Stimulated activated CD4-positive, alpha-beta T cell treated with anti-CD3 and anti-CD28 coated beads, Interleukin-4, amount 100 ng/mL, for 1 hour (primary cell): ENCODE measurements around the gene NCOA6.
"Not testable (repeated sequence)": the region's sequence is repeated elsewhere in the genome, so short reads cannot be mapped to it uniquely, and the experiment has no call there.

Source experiments
- DNase-seq: peaks from one replicate; pipeline ENCODE4 v3.0.0-alpha.2; 2020

The NCOA6 gene

GRCh38 chr20:34824806-34825529 is 483 bp downstream of the NCOA6 start:
- DNase-seq: peak; percentile 71

GRCh38 chr20:34824452-34824805 is 1.0 kb downstream of the NCOA6 start:
- peak; percentile 75 for DNase-seq

DNA sequence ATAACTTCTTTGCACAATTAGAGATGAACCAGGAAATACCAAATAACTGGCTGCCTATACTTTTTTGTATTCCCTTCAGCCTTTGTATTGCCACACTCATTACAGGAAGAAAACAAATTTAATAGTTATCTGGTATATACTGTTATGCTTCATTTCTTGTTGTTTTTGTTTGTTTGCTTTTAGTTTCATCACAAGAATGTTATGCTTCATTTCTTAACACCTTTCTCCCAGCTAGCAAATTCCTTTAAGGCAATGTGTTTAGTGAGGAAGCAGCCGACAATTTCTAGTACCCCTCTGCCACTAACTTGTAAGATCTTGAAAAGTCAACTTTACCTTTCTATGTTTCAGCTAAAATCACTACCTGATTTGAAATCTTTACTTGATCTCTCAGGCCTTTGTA is 1.4 kb downstream of the NCOA6 start:
- DNase-seq: no peak

GRCh38 chr20:34820805-34821578 is 4.5 kb downstream of the NCOA6 start:
- DNase-seq: no peak

DNA sequence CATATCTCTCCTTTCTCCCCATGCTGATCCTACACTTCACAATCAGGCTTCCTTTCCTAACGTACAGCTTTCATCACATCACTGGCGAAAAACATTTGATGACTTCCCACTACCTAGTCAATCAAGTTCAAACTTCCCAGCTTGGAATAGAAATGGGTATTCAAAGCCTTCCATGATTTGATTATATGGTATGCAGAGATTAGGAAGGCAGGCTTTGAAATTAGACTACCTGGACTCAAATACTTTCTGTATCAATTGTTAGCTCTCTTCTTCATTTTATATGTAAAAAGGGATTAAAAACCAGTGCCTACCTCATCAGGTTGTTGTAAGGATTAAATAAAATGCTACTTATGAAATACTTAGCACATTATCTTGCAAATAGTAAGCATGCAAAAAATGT is 7.7 kb downstream of the NCOA6 start:
- no peak for DNase-seq

DNA sequence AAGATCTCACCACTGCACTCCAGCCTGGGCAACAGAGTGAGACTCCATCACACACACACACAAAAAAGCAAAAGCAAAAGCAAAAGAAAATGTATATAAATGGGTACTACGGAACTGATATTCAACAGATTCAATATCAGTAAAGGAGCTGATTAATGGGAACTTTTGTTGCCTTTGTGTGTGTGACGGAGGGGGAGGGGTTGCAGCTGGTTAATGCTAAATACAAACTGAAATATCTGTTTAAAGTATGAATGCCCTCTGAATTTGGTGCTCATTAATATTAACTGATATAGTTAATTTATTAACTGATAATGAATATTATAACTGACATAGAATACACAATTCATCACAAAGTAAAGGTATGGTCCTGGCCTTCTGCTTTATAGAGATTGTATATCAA is 8.4 kb downstream of the NCOA6 start:
- no peak for DNase-seq

DNA sequence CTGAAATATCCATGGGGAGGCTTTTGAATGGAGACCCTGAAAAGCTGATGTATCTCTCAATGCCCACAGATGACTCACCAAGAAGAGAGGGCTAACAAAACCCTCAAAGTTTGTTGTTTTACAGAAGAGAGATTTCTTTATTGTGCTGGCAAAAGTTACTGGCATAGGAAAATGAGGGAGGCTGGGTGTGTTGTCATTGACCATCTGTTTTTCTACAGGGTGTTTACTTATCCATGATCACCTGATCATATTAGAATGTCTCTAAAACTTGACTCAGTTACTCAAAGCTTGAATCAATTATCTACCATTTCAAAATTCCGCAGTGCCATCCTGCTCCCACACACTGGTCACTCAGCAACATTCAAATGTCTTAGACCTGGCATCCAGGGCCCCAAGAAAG is 9.8 kb downstream of the NCOA6 start:
- DNase-seq: no peak

DNA sequence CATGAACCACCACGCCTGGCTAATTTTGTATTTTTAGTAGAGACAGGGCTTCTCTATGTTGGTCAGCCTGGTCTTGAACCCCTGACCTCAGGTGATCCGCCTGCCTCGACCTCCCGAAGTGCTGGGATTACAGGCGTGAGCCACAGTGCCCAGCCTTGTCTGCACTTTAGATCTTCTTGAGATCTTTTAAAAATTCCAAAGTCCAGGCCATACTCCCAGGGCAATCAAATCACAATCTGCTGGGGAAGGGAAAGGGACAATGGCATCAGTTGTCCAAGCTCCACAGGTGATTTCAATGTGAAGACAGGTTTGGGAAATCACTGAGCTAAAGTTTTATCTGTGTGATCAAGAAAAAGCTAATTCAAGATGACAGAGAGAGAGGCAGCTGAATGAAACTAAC is 16.9 kb downstream of the NCOA6 start:
- no peak for DNase-seq

DNA sequence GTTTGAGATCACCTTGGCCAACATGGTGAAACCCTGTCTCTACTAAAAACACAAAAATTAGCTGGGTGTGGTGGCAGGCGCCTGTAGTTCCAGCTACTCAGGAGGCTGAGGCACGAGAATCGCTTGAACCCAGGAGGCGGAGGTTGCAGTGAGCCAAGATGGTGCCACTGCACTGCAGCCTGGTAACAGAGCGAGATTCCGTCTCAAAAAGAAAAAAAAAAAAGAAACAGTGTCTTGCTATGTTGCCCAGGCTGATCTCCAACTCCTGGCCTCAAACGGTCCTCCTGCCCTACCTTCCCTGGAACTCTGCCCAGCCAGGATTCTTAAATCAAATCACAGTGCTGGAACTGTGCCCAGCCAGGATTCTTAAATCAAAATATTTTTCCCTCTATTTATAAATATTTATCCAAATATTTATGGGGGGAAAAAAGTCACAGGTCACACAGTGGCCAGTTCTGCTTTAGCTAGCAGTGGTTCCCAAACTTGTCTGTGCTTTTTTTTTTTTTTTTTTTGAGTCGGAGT is 17.4 kb downstream of the NCOA6 start:
- not testable (repeated sequence) for DNase-seq

DNA sequence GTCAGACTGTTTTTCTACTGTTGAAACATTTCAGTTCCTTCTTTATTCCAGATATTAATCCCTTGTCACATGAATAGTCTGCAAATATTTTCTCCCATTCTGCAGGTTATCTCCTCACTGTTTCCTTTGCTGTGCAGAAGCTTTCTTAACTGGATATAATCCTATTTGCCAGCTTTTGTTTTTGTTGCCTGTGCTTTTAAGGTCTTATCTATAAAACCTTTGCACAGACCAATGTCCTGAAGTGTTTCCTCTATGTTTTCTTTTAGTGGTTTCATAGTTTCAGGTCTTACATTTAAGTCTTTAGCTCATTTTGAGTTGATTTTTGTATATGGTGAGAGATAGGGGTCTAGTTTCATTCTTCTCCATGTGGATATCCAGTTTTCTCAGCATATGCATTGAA is 19.2 kb downstream of the NCOA6 start:
- DNase-seq: no peak

- DNase-seq: no peak
These were observed 26.6 kb downstream of the NCOA6 start for GRCh38 chr20:34798871-34799270.

GRCh38 chr20:34798328-34798727 is 27.1 kb downstream of the NCOA6 start:
- DNase-seq: no peak

GRCh38 chr20:34797012-34797995 is 28.1 kb downstream of the NCOA6 start:
- DNase-seq: no peak

DNA sequence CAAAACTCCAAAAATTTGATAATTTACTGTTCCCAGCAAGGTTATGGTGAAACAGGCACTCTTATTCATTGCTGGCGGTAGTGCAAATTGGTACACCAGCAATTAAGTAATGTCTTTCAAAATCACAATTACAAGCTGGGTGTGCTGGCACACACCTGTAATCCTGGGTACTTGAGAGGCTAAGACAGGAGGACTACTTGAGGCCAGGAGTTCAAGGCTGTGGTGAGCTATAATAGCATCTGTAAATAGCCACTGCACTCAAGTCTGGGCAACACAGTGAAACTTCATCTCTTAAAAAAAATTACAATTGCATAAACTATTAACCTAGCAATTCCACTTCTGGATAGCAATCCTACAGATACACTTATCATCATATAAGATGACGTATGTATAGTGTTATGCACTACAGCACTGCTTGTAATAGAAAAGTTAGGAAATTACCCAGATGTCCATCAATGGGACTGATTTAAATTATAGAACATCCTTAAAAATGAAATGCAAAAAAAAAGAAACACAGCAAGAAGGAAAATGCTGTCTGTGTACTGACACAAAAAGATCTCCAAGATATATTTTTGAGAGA is 31.4 kb downstream of the NCOA6 start:
- DNase-seq: no peak

- no peak for DNase-seq
These were observed 32.6 kb downstream of the NCOA6 start for GRCh38 chr20:34792687-34793363.

GRCh38 chr20:34791289-34792020 is 34.0 kb downstream of the NCOA6 start:
- no peak for DNase-seq

DNA sequence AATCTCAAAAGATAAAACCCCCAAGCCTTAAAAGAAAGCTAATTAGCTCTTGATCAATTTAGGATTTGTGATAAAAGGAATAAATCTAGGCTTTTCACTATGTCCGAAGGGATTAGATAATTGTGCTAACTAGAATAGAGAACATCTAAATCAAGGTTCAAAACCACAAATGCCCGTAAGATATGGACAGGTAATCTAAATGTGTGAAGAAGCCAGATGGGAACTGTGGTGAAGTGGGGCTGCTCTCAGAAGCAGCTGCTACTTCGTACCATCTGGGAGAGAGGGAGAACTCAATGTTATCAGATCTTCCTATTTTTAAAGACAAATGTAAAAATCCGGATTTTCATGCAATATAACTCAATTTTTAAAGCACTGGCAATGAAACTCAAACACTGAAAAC is 44.2 kb downstream of the NCOA6 start:
- DNase-seq: no peak

- DNase-seq: not testable (repeated sequence)
These were observed 45.2 kb downstream of the NCOA6 start for GRCh38 chr20:34780291-34780690.

GRCh38 chr20:34776177-34776576 is 49.3 kb downstream of the NCOA6 start:
- DNase-seq: no peak

GRCh38 chr20:34774886-34775285 is 50.6 kb downstream of the NCOA6 start:
- DNase-seq: no peak

DNA sequence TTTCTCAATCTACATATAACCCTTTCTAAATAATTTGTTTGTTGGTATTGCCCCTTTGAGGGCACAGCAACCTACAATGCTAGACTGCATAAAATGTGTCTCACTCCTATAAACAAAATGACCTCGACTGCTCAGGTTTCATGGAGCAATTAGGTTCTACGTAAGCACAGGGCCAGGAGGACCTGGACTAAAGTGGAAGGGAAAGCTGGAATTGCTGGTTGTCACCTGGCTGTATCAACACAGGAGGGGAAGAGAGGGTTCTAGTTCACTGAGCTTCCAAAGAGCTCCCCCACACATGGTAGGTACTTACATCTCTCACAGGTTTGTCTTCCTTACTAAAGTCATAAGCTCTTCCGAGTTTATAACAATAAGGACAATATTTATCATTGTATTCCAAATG is 51.0 kb downstream of the NCOA6 start:
- no peak for DNase-seq
